ENCODE measurements around the gene TMEM183A.

DNA sequence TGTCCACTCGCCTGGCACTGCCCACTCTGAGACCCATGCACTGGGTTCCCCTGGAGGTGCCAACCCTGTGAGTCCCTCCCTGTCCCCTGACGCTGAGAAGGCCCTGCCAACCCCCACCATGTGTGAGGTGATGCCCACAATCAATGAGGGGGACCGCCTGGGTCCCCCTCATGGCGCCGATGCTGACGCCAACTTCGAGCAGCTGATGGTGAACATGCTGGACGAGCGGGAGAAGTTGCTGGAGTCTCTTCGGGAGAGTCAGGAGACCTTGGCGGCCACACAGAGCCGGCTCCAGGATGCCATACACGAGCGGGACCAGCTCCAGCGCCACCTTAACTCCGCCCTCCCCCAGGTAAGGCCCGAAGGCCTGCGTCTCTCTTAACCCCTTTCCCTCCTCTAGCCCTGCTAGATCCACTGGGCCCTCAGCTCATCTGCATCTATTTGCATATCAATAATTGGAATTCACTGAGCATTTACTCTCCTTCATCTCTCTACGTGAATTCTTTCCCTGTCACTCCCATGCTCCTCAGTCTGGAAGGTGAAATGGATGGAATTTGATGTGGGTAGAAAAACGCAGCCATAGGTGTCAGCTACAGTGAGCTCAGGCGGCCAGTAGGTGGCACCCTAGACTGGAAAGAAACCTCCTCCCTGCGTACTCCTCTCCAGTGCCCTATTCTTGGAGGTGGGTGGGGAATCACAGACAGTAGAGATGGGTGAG is 31.9 kb downstream of the TMEM183A start:
- TF ChIP-seq POLR2AphosphoS5 (IDR thresholded peaks at IDR 0.05; ENCODE audit: low read depth, low read length) (no peak), POLR2A (IDR thresholded peaks at IDR 0.05; ENCODE audit: low read depth, low read length) (no peak), TAF1 (IDR thresholded peaks at IDR 0.05; ENCODE audit: low read depth, low read length) (no peak), POU2F2 (IDR thresholded peaks at IDR 0.05; ENCODE audit: low read depth, low read length) (no peak), SPI1 (IDR thresholded peaks at IDR 0.05; ENCODE audit: low read depth, low read length) (no peak), PAX5 (IDR thresholded peaks at IDR 0.05; ENCODE audit: insufficient read depth, low read length, severe bottlenecking) (no peak)

Measured in GM12891 (cell line).